Stimulated activated effector memory CD8-positive, alpha-beta T cell treated with anti-CD3 and anti-CD28 coated beads, Interleukin-12 subunit alpha, Interleukin-12 subunit beta, amount 100 ng/mL, for 72 hours (primary cell): ENCODE data around the gene POU3F2.

Experiments used
- ATAC-seq: fragments of 150-1000 bp; cut with Tn5 transposase; 2 replicates; pipeline ENCODE4 v1.10.0; 2021
- DNase-seq, 2 donors: peaks; one replicate each; pipeline ENCODE4 v3.0.0; 2021 to 2022; ENCODE audit warnings: low spot score in 2 of 2
- H3K27ac Mint-ChIP-seq: one replicate; pipeline ENCODE4 v1.8.0; 2022; ENCODE audit warnings: mild to moderate bottlenecking, mixed read lengths
- H3K36me3 Mint-ChIP-seq: one replicate; pipeline ENCODE4 v1.8.0; 2022; ENCODE audit warnings: mild to moderate bottlenecking, mixed read lengths
- H3K4me1 Mint-ChIP-seq: one replicate; pipeline ENCODE4 v1.8.0; 2022; ENCODE audit warnings: mixed read lengths
- H3K4me3 Mint-ChIP-seq: one replicate; pipeline ENCODE4 v1.8.0; 2022; ENCODE audit warnings: mild to moderate bottlenecking, mixed read lengths
- H3K9me3 Mint-ChIP-seq: one replicate; pipeline ENCODE4 v1.8.0; 2022; ENCODE audit warnings: mixed read lengths

POU3F2 gene

DNA sequence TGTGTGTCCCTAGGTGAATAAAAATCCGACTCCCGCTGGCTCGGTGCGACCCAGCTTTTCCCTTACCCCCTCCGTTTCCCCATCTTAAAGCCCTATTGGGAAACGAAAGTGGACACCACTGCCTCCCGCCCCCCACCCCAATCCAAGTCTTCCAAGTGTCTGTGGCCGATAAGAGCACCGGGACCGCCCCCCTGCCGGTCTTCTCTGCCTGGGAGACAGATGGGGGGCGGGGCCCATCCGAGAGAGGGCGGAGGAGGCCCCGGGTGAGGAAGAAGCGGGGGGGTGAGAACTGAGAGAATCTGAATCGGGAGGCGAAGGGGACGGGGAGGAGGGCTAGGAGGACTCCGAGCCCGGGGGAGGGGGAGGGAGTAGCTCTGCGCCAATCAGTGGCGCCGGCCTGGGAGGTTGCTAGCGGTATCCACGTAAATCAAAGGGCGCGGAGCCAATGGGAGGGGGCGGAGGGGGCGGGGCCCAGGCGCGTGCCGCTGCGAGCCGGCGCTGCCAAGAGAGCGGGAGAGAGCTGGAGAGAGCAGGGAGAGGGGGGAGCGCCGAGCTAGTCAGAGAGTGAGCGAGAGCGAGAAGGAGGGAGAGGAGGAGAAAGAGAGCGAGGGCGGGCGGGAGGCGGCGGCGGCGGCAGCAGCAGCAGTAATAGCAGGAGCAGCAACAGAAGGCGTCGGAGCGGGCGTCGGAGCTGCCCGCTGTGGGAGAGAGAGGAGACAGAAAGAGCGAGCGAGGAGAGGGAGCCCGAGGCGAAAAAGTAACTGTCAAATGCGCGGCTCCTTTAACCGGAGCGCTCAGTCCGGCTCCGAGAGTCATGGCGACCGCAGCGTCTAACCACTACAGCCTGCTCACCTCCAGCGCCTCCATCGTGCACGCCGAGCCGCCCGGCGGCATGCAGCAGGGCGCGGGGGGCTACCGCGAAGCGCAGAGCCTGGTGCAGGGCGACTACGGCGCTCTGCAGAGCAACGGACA, at the start of gene POU3F2:
Gene POU3F2 (plus strand): TSS at position 515 of the 972 bp plus-strand sequence. CDS start 300 bp downstream, at position 815.
- Mint-ChIP-seq H3K4me3 (peak within 1 kb of the TSS; percentile 91), H3K4me1 (peaks cover 50% of the 10 kb centered on the region), H3K36me3 (peaks cover 6% of the 10 kb centered on the region), H3K9me3 (no peaks in the 10 kb centered on the region), H3K27ac (no peak within 1 kb of the TSS)
- ATAC-seq (peak; percentile 81), DNase-seq (peak in 1 of 2 donors; percentile 65)

DNA sequence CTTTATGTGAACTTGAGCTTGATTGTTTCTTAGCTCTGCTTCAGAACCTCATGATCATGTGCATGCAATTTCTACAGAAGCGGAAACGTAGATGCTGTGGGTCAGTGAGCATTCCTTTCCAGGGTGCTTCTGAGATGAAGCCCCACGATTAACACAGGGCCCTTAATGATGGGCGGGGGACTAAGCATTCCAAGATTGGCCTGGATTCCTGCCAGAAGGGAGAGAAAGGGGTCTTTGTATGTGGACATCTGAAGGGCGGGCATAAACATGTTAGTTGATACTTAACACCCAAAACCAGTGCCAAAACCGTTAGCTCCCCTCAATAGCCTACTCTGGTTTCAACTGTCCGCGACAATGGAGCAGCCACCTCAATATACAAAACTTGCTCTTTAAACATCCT, 46.9 kb upstream of the POU3F2 start:
- Mint-ChIP-seq H3K4me3 (no peak overlapping the region), H3K9me3 (no peaks in the 10 kb centered on the region), H3K27ac (no peak overlapping the region), H3K36me3 (no peaks in the 10 kb centered on the region), H3K4me1 (no peaks in the 10 kb centered on the region)
- no peak for DNase-seq
- no peak for ATAC-seq

GRCh38 chr6:98787961-98788360, 46.4 kb upstream of the POU3F2 start:
- Mint-ChIP-seq H3K4me1 (no peaks in the 10 kb centered on the region), H3K27ac (no peak overlapping the region), H3K4me3 (no peak overlapping the region), H3K9me3 (no peaks in the 10 kb centered on the region), H3K36me3 (no peaks in the 10 kb centered on the region)
- no peak for DNase-seq
- no peak for ATAC-seq

DNA sequence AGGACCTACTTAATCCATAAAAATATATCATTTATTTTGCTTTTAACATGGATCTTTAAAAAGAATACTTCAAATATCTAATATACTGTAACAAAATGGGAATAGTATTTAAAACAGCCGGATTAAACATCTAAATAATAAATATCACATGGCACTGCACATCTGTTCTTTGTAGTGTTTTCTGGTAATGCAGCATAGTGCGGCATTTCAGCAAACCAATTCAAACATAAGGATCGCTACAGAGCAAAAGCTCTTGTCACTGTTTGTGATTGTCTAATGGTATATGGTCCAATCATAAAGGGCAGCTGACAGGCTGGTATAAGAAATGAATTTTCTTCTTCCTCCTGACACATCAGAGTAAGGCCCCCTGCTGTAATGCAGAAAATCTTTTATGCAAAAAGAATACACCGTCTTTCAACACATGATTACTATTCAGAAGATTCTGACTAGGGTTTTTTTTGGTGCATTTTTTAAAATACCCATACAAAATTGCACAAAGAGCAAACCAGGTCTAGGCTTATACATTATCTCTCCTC, 40.0 kb upstream of the POU3F2 start:
- no peak for ATAC-seq
- no peak for DNase-seq
- no peaks in the 10 kb centered on the region for H3K36me3 Mint-ChIP-seq
- H3K9me3 Mint-ChIP-seq, result no peaks in the 10 kb centered on the region
- H3K27ac Mint-ChIP-seq, result no peak overlapping the region
- no peak overlapping the region for H3K4me3 Mint-ChIP-seq
- H3K4me1 Mint-ChIP-seq, result no peaks in the 10 kb centered on the region

DNA sequence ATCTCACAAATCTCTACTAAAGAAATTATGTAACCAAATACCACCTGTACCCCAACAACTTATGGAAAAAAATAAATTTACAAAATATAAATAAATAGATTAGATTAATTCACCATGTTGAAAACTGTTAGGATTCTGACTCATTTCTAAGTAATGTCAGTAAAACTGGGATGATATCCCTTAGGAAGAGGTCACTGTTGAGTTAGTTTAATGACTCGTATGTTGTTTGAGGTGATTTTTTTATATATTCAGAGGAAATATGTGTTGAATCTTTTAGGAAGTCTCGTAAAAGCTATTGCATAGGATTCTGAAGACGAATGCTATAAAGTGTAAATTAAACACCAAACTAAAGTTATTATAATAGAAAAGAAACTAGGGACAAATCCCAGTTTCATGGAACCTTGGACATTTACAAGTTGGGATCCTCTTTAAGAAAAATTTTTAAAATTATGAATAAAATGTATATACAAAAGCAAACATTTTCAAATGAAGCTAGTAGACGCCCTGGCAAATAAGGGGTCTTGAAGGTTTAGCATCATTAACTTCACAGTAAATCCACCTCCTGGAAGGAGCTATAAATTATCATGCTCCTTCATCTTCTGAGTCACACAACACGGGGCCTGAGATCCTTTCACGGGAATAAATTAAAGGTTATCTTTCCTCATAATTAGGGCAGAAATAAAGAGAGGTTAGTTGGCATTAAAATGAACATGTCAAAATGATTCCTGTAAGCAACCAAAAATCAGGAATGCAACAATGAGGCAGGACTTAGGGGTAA, 37.0 kb upstream of the POU3F2 start:
- no peak for DNase-seq
- ATAC-seq, result no peak
- Mint-ChIP-seq H3K4me3 (no peak overlapping the region), H3K36me3 (no peaks in the 10 kb centered on the region), H3K4me1 (no peaks in the 10 kb centered on the region), H3K27ac (no peak overlapping the region), H3K9me3 (no peaks in the 10 kb centered on the region)

DNA sequence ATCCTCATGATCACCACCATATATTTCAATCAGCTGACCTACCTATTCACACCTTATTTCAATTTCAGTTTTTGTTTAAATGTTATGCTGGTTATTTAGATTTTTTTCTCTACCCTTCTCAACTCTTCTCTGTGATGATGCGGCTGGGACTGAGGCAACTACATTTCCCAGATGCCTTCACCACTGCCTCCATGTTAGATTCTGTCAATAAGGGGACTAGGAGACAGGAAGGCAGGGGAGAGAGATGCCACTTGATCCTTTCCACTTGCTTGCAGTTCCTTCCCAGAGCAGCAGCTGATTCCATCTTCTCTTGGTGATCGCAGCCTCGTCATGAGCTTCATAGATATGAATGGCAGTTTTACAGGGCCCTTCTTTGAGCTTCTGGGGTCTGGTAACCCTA, 33.5 kb upstream of the POU3F2 start:
- DNase-seq (no peak), ATAC-seq (no peak)
- H3K4me3 Mint-ChIP-seq, result no peak overlapping the region

DNA sequence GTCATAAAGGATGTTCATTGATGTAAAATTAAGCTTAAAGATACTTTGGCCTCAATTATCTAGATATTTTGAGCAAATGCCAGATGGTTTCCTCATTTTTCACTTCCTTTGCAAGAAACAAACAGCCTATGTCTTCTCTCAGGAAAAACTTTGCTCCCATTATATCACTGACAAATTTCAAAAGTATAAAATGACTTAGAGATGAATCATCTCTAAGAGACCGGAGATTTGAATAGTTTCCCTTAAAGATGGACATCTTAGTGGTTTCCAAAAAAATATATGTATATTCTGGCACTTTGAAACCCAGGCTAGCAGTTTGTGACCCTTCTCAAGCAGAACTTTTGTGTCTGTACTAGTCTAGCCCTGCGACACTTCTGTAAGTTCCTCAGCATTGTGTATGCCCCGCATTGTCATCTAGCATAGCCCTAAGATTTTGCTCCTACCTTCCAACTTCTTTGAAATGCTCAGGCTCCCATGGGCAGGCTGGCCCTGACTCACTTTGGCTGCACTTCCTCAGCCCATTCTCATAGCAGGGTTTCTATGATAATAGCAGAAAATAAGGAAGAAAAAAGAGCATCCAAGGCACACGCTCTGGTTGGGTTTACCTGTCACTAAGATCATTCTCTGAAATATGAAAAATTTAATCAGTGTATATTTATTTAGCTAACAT, 25.7 kb upstream of the POU3F2 start:
- Mint-ChIP-seq H3K36me3 (no peaks in the 10 kb centered on the region), H3K4me1 (no peaks in the 10 kb centered on the region), H3K27ac (no peak overlapping the region), H3K4me3 (no peak overlapping the region), H3K9me3 (peaks cover 2% of the 10 kb centered on the region)
- ATAC-seq (no peak), DNase-seq (no peak)

More for the DNA sequence above, 33.5 kb upstream of the POU3F2 start:
- Mint-ChIP-seq H3K36me3 (no peaks in the 10 kb centered on the region), H3K4me1 (no peaks in the 10 kb centered on the region), H3K9me3 (no peaks in the 10 kb centered on the region), H3K27ac (no peak overlapping the region)

DNA sequence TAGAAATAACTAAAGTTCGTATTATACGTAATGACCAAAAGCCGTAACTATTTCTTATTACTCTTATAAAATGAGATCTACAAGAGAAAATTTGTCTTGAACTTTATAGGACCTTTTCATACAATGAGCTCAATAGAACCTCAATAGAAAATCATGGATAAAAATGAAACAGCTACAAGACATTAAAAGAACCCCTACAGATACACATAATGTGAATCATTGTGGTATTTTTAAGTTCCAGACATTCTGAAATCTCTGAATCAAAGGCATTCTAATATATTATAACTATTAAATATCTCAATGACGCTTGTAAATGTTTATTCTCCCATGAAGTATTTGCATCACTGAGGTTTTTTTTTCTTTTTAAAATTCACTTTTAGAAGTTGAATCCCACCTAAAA, 22.2 kb upstream of the POU3F2 start:
- Mint-ChIP-seq H3K27ac (no peak overlapping the region), H3K36me3 (no peaks in the 10 kb centered on the region), H3K4me3 (no peak overlapping the region), H3K9me3 (no peaks in the 10 kb centered on the region), H3K4me1 (no peaks in the 10 kb centered on the region)
- DNase-seq, result no peak
- ATAC-seq, result no peak

DNA sequence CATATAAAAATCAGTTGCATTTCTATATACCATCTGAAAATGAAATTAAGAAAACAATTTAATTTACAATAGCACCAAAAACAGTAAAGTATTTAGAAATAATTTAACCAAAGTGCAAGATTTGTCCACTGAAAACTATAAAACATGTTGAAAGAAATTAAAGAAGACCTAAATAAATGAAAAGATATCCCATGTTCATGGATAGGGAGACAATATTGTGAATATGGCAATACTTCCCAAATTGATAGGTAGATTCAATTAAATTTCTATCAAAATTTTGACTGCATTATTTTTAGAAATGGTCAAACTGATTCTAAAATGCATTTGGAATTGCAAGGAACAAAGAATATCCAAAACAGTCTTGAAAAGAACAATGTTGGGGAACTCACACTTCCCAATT, 17.6 kb upstream of the POU3F2 start:
- Mint-ChIP-seq H3K9me3 (no peaks in the 10 kb centered on the region), H3K36me3 (no peaks in the 10 kb centered on the region), H3K27ac (no peak overlapping the region), H3K4me1 (no peaks in the 10 kb centered on the region), H3K4me3 (no peak overlapping the region)
- no peak for ATAC-seq
- no peak for DNase-seq

DNA sequence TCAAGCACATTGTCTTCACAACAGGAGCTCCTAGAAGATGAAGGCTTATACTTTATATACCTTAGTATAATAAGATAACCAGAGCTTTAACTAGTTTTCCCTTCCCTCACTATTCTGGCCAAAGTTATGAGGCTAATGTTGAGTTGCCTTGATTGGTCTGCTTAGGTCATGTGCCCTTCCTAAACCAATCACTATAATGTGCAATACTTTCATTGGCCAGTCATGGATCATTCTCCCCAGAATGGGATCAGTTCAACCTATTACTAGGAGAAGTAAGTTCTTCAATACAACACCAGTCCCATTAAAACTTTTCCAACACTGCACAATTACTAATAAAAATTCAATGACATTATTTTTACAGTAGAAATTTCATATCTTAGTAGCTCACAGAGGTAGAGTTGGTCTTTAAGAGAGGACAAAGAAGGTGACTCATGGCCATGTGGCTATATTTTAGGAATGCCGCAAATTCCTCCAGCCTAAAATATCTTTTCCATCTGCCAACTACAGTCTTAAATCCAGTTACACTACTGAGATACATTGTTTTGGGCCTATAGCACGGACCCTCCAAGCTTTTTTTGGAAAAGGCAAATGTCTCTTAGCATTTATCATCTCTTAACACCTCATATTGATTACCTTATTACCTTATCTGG, 12.5 kb upstream of the POU3F2 start:
- Mint-ChIP-seq H3K36me3 (peaks cover 4% of the 10 kb centered on the region), H3K4me1 (peaks cover 25% of the 10 kb centered on the region), H3K4me3 (no peak overlapping the region)

DNA sequence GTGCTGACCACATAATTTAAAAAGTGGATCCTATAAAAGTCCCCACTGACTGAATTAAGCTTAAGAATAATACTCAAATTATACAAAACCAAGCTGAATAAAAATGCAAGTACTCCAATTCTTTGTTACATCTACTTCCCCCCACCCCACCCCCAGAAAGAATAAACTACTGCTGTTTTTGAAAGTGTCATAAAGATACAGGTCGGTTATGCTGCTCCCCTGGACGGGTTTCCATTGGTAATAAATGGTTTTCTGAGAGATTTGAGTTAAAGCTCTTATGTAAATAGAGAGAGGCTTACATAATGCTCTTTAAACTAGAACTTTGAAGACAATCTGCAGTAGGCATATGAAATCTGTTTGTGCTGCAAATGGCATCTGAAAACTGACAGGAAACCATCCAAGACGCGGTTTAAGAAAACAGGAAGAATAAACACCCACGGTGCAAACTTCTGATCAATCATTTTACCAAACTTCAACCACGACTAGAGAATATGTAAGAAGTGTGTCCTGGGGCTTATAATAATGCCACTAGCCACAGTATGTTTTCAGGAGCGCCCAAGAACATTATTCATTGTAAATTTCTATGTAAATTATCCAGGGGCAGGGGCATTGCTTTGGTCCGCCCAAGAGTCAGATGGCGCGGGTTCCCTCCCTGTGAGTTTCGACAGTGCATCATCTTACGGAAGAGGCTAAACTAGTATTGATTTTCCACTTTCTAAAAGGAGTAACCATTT, 10.8 kb upstream of the POU3F2 start:
- DNase-seq (no peak), ATAC-seq (peak; percentile 19)
- Mint-ChIP-seq H3K9me3 (no peaks in the 10 kb centered on the region), H3K4me3 (peak overlapping the region; percentile 37), H3K36me3 (peaks cover 4% of the 10 kb centered on the region), H3K27ac (no peak overlapping the region), H3K4me1 (peaks cover 32% of the 10 kb centered on the region)

More for the DNA sequence above, 12.5 kb upstream of the POU3F2 start:
- DNase-seq (no peak), ATAC-seq (no peak)
- no peaks in the 10 kb centered on the region for H3K9me3 Mint-ChIP-seq
- no peak overlapping the region for H3K27ac Mint-ChIP-seq

DNA sequence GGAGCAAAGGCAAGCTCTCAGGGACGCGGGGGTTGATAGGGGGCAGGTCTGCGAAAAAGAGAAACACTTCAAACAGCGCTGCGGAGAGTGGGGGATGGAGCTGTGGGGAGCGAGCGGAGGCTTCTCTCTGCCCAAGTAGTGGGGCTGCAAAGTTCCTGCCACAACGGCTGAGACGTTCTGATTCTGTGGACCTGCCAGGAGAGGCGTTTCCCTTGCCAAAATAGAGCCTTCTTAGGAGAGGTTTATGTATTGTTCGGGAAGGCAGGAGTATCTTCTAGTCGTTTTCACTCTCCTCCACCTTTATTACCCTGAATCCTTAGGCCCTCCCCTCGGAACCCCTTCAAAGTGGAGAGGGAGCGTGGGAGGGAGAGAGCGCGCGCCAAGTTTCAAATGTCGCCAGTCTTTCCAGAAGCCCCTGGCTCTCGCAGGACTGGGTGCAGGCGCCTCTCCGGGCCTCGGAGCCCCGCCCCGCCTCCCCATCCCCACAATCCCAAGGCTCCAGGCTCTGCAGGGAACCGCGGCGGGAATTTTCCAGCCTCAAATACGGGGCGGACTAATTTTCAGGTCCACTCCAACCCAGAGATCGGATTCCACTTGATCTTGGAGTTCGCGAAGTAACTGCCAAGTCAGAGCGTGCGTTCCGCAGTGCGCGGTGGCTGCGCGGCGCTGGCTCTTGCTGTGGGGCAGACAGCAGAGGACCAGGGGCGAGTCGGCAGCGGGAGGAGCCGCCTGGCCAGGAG, 10.0 kb upstream of the POU3F2 start:
- Mint-ChIP-seq H3K4me3 (peak overlapping the region; percentile 37), H3K36me3 (peaks cover 4% of the 10 kb centered on the region), H3K27ac (no peak overlapping the region), H3K4me1 (peaks cover 39% of the 10 kb centered on the region), H3K9me3 (no peaks in the 10 kb centered on the region)
- ATAC-seq (peak; percentile 8), DNase-seq (no peak)

- ATAC-seq, result no peak
- Mint-ChIP-seq H3K4me3 (peak overlapping the region; percentile 37), H3K27ac (no peak overlapping the region), H3K4me1 (peaks cover 42% of the 10 kb centered on the region), H3K9me3 (no peaks in the 10 kb centered on the region), H3K36me3 (peaks cover 4% of the 10 kb centered on the region)
- DNase-seq, result no peak
Observed at GRCh38 chr6:98824902-98825599, 9.3 kb upstream of the POU3F2 start.
